GM03348 (cell line): ENCODE results near the gene IFNA21.
"Not testable (repeated sequence)": the region's sequence is repeated elsewhere in the genome, so short reads cannot be mapped to it uniquely, and the experiment has no call there.

Experiments
- DNase-seq: peaks from one replicate; pipeline ENCODE4 v3.0.0; 2012; ENCODE audit warnings: low spot score

IFNA21 gene

GRCh38 chr9:21141427-21141882 is 25.0 kb downstream of the IFNA21 start, which contains the start of gene IFNW1:
TSS of gene IFNW1 (minus strand) at chr9:21141832. CDS start at chr9:21141570, 262 bp downstream.
- DNase-seq: no peak

- no peak for DNase-seq
These were observed 29.4 kb downstream of the IFNA21 start for GRCh38 chr9:21137020-21137419.

- no peak for DNase-seq
These were observed 30.7 kb downstream of the IFNA21 start for GRCh38 chr9:21135736-21136135.

- not testable (repeated sequence) for DNase-seq
These were observed 38.3 kb downstream of the IFNA21 start for GRCh38 chr9:21128186-21128585.

GRCh38 chr9:21121595-21122251 is 44.7 kb downstream of the IFNA21 start:
- DNase-seq: no peak

GRCh38 chr9:21121079-21121478 is 45.4 kb downstream of the IFNA21 start:
- no peak for DNase-seq

GRCh38 chr9:21119093-21119770 is 47.2 kb downstream of the IFNA21 start:
- DNase-seq: no peak
